ENCODE results near the gene POLL. TPM values are rescaled to one million over a fixed set of nuclear protein-coding genes. Genes with fewer than 3 reads are reported as not detected.

POLL gene
- total and polyA plus RNA-seq, 7 donors = 9.0 to 39.6 (median 29.4) TPM

- peaks cover 8 to 61% (median 22%) of the 10 kb centered on the region in 4 donors for H3K36me3 ChIP-seq
- no peak for DNase-seq
- no peaks in the 10 kb centered on the region for H3K9me3 ChIP-seq
- intact Hi-C loops (cut with DNase I) = no loop called here
- no peaks in the 10 kb centered on the region for H3K27me3 ChIP-seq
- H3K4me1 ChIP-seq = no peaks in the 10 kb centered on the region
- TF ChIP-seq POLR2A (IDR thresholded peaks at IDR 0.05) (no peak), POLR2AphosphoS5 (IDR thresholded peaks at IDR 0.05) (no peak), EP300 (IDR thresholded peaks at IDR 0.05) (no peak)
- TF ChIP-seq, protein P1, sequence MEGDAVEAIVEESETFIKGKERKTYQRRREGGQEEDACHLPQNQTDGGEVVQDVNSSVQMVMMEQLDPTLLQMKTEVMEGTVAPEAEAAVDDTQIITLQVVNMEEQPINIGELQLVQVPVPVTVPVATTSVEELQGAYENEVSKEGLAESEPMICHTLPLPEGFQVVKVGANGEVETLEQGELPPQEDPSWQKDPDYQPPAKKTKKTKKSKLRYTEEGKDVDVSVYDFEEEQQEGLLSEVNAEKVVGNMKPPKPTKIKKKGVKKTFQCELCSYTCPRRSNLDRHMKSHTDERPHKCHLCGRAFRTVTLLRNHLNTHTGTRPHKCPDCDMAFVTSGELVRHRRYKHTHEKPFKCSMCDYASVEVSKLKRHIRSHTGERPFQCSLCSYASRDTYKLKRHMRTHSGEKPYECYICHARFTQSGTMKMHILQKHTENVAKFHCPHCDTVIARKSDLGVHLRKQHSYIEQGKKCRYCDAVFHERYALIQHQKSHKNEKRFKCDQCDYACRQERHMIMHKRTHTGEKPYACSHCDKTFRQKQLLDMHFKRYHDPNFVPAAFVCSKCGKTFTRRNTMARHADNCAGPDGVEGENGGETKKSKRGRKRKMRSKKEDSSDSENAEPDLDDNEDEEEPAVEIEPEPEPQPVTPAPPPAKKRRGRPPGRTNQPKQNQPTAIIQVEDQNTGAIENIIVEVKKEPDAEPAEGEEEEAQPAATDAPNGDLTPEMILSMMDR (IDR thresholded peaks at IDR 0.05) = no peak
- no peak overlapping the region for H3K4me3 ChIP-seq
- 84 to 94% methylated on average over 5 of the region's 5 CpGs for WGBS, 2 donors
- H3K27ac ChIP-seq = no peak overlapping the region
These were observed 9.9 kb downstream of the POLL start for GRCh38 chr10:101578192-101578591.

DNA sequence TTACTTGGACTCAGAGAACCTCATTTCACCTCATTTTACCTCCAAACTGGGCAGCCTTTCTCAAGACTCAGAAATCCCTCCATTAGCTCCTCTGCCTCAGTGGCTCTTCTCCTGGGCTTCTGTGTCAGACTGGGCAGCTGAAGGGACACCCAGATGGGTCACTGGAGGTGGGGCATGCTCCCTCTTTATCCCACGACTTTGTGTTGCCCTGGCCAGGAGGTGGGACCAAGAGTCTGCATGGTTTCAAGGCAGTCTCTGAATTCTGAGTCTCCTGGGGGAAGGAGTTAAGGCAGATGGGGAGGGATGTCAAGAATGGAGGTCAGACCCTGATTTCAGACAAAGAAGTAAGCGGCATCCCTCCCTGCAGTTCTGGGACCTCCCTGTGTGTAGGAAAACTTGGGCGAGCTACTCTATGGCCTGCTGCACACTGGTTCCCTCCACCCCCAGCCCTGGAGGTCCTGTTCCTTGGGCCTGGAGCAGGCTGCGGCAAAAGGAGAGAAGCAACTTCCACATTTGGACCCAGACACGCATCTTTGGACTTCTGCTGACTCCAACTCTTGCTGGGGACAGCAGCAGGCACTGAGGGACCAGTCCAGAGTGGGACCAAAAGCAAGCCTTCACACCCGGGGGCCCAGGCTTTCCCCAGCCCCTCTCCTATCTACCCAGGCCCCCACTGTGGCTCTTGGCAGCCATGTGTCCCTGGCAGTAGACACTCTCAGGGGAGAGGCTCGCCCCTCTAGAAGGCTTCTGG lies 10.8 kb downstream of the POLL start:
- intact Hi-C loops (cut with DNase I) = no loop called here

DNA sequence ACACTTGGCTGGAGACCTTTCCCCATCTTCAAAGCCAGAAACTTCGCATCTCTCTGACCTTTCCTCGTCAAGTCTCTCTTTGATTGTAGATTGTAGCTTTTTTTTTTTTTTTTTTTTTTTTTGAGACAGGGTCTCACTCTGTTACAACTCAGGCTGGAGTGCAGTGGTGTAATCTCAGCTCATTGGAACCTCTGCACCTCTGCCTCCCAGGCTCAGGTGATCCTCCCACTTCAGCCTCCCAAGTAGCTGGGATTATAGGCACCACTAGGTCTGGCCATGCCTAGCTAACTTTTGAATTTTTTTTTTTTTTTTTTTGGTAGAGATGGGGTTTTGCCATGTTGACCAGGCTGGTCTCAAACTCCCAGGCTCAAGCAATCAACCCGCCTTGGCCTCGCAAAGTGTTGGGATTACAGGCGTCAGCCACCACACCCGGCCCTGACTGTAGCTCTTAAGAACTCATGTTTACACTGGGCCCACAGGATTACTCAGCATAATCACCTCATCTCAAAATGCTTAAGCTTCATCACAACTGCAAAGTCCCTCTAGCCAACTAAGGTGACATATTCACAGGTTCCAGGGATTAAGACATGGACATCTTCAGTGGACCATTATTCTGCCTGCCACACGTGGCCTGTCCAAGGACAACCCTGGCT lies 11.7 kb downstream of the POLL start:
- H3K4me3 ChIP-seq = no peak overlapping the region
- intact Hi-C loops (cut with DNase I) = no loop called here
- no peak overlapping the region for H3K27ac ChIP-seq
- no peak for DNase-seq
- TF ChIP-seq POLR2A (IDR thresholded peaks at IDR 0.05) (no peak), POLR2AphosphoS5 (IDR thresholded peaks at IDR 0.05) (no peak), EP300 (IDR thresholded peaks at IDR 0.05) (no peak)
- TF ChIP-seq, protein P1 (IDR thresholded peaks at IDR 0.05) = no peak
- H3K36me3 ChIP-seq = peaks cover 8 to 42% (median 17%) of the 10 kb centered on the region in 4 donors
- no peaks in the 10 kb centered on the region for H3K27me3 ChIP-seq
- H3K9me3 ChIP-seq = peaks cover 0 to 4% (median 3%) of the 10 kb centered on the region in 4 donors
- no peaks in the 10 kb centered on the region for H3K4me1 ChIP-seq
- 66 to 85% methylated on average over 7 of the region's 7 CpGs for WGBS, 2 donors

More for the DNA sequence above, 10.8 kb downstream of the POLL start:
- TF ChIP-seq, protein P1 (IDR thresholded peaks at IDR 0.05) = no peak
- no peak for TF ChIP-seq EP300 (IDR thresholded peaks at IDR 0.05)
- Histone ChIP-seq H3K4me3 (no peak overlapping the region), H3K4me1 (no peaks in the 10 kb centered on the region), H3K9me3 (peaks cover 0 to 4% (median 3%) of the 10 kb centered on the region in 4 donors), H3K36me3 (peaks cover 8 to 52% (median 19%) of the 10 kb centered on the region in 4 donors), H3K27me3 (no peaks in the 10 kb centered on the region), H3K27ac (no peak overlapping the region)
- no peak for DNase-seq
- WGBS, 2 donors = 89 to 93% methylated on average over 7 of the region's 7 CpGs

- no peak for DNase-seq
- WGBS, 2 donors = 90 to 93% methylated on average over 7 of the region's 7 CpGs
- H3K27me3 ChIP-seq = peaks cover 0 to 4% (median under 1%) of the 10 kb centered on the region in 3 donors
- no peak overlapping the region for H3K4me3 ChIP-seq
- peaks cover 8 to 36% (median 14%) of the 10 kb centered on the region in 4 donors for H3K36me3 ChIP-seq
- TF ChIP-seq, protein P1 (IDR thresholded peaks at IDR 0.05) = no peak
- TF ChIP-seq POLR2AphosphoS5 (IDR thresholded peaks at IDR 0.05) = no peak
- TF ChIP-seq POLR2A (IDR thresholded peaks at IDR 0.05) = no peak
- TF ChIP-seq EP300 (IDR thresholded peaks at IDR 0.05) = no peak
- H3K9me3 ChIP-seq = peaks cover 0 to 4% (median 3%) of the 10 kb centered on the region in 4 donors
- no peak overlapping the region for H3K27ac ChIP-seq
- peaks cover 0 to 3% (median 2%) of the 10 kb centered on the region in 4 donors for H3K4me1 ChIP-seq
- intact Hi-C loops (cut with DNase I) = no loop called here
These were observed 12.4 kb downstream of the POLL start for GRCh38 chr10:101575580-101576210.
